Central memory CD8-positive, alpha-beta T cell (primary cell): Measurements from ENCODE around the gene OLFML2B.

ENCODE experiments used
- ATAC-seq: fragments of 150-1000 bp; cut with Tn5 transposase; replicated peaks from 2 replicates; pipeline ENCODE4 v1.10.0; 2022; ENCODE audit warnings: mild to moderate bottlenecking, moderate FRiP score, moderate number of reproducible peaks; ENCODE audit not compliant: poor library complexity, severe bottlenecking; ENCODE audit errors: extremely low read depth
- DNase-seq, 2 donors: peaks; one replicate each; pipeline ENCODE4 v3.0.0; 2021; ENCODE audit warnings: low spot score in 2 of 2
- H3K27ac Mint-ChIP-seq: one replicate; pipeline ENCODE4 v1.8.0; 2022; ENCODE audit warnings: low read depth, mild to moderate bottlenecking, moderate library complexity, mixed read lengths
- H3K27me3 Mint-ChIP-seq: one replicate; pipeline ENCODE4 v1.8.0; 2022; ENCODE audit warnings: mixed read lengths
- H3K36me3 Mint-ChIP-seq: one replicate; pipeline ENCODE4 v1.8.0; 2022; ENCODE audit warnings: mild to moderate bottlenecking, moderate library complexity, mixed read lengths; ENCODE audit not compliant: insufficient read depth
- H3K4me1 Mint-ChIP-seq: one replicate; pipeline ENCODE4 v1.8.0; 2022; ENCODE audit warnings: mixed read lengths
- H3K4me3 Mint-ChIP-seq: one replicate; pipeline ENCODE4 v1.8.0; 2022; ENCODE audit warnings: mild to moderate bottlenecking, moderate library complexity, mixed read lengths
- H3K9me3 Mint-ChIP-seq: one replicate; pipeline ENCODE4 v1.8.0; 2022; ENCODE audit warnings: mixed read lengths

The OLFML2B gene

GRCh38 chr1:161956930-161957329, 66.7 kb downstream of the OLFML2B start:
- Mint-ChIP-seq H3K27ac (no peak overlapping the region), H3K36me3 (peaks cover 12% of the 10 kb centered on the region), H3K9me3 (no peaks in the 10 kb centered on the region), H3K4me3 (no peak overlapping the region), H3K4me1 (peaks cover 48% of the 10 kb centered on the region), H3K27me3 (no peaks in the 10 kb centered on the region)
- ATAC-seq (no peak), DNase-seq (no peak)

GRCh38 chr1:161956097-161956496, 67.6 kb downstream of the OLFML2B start:
- DNase-seq: no peak
- H3K9me3 Mint-ChIP-seq: no peaks in the 10 kb centered on the region

GRCh38 chr1:161955606-161956005, 68.1 kb downstream of the OLFML2B start:
- ATAC-seq: no peak
- Mint-ChIP-seq H3K9me3 (no peaks in the 10 kb centered on the region), H3K4me3 (no peak overlapping the region), H3K4me1 (peaks cover 36% of the 10 kb centered on the region), H3K36me3 (peaks cover 12% of the 10 kb centered on the region), H3K27me3 (no peaks in the 10 kb centered on the region), H3K27ac (no peak overlapping the region)
- no peak for DNase-seq

More at GRCh38 chr1:161956097-161956496, 67.6 kb downstream of the OLFML2B start:
- Mint-ChIP-seq H3K4me1 (peaks cover 41% of the 10 kb centered on the region), H3K27me3 (no peaks in the 10 kb centered on the region), H3K36me3 (peaks cover 12% of the 10 kb centered on the region), H3K4me3 (no peak overlapping the region), H3K27ac (no peak overlapping the region)
- no peak for ATAC-seq

GRCh38 chr1:161954466-161954865, 69.2 kb downstream of the OLFML2B start:
- peaks cover 36% of the 10 kb centered on the region for H3K4me1 Mint-ChIP-seq
- ATAC-seq (no peak), DNase-seq (no peak)
- H3K27me3 Mint-ChIP-seq: no peaks in the 10 kb centered on the region
- no peak overlapping the region for H3K4me3 Mint-ChIP-seq
- no peak overlapping the region for H3K27ac Mint-ChIP-seq
- H3K36me3 Mint-ChIP-seq: peaks cover 12% of the 10 kb centered on the region
- H3K9me3 Mint-ChIP-seq: no peaks in the 10 kb centered on the region

- Mint-ChIP-seq H3K9me3 (no peaks in the 10 kb centered on the region), H3K36me3 (peaks cover 9% of the 10 kb centered on the region), H3K4me1 (peaks cover 35% of the 10 kb centered on the region), H3K27ac (no peak overlapping the region), H3K4me3 (no peak overlapping the region), H3K27me3 (no peaks in the 10 kb centered on the region)
- ATAC-seq (no peak), DNase-seq (no peak)
These were observed 69.6 kb downstream of the OLFML2B start for GRCh38 chr1:161954050-161954449.

GRCh38 chr1:161953256-161953920, 70.3 kb downstream of the OLFML2B start:
- H3K4me3 Mint-ChIP-seq: no peak overlapping the region
- no peak overlapping the region for H3K27ac Mint-ChIP-seq
- ATAC-seq (no peak), DNase-seq (no peak)
- H3K9me3 Mint-ChIP-seq: no peaks in the 10 kb centered on the region
- H3K27me3 Mint-ChIP-seq: no peaks in the 10 kb centered on the region
- peaks cover 4% of the 10 kb centered on the region for H3K36me3 Mint-ChIP-seq
- peaks cover 29% of the 10 kb centered on the region for H3K4me1 Mint-ChIP-seq

GRCh38 chr1:161952607-161953172, 71.0 kb downstream of the OLFML2B start:
- DNase-seq (no peak), ATAC-seq (no peak)
- no peaks in the 10 kb centered on the region for H3K9me3 Mint-ChIP-seq
- H3K4me3 Mint-ChIP-seq: no peak overlapping the region
- H3K4me1 Mint-ChIP-seq: peaks cover 26% of the 10 kb centered on the region
- H3K36me3 Mint-ChIP-seq: peaks cover 4% of the 10 kb centered on the region
- no peaks in the 10 kb centered on the region for H3K27me3 Mint-ChIP-seq
- no peak overlapping the region for H3K27ac Mint-ChIP-seq

- H3K9me3 Mint-ChIP-seq: no peaks in the 10 kb centered on the region
- no peak overlapping the region for H3K27ac Mint-ChIP-seq
- no peaks in the 10 kb centered on the region for H3K27me3 Mint-ChIP-seq
- no peak overlapping the region for H3K4me3 Mint-ChIP-seq
- H3K4me1 Mint-ChIP-seq: peaks cover 26% of the 10 kb centered on the region
- ATAC-seq (no peak), DNase-seq (no peak)
- peaks cover 4% of the 10 kb centered on the region for H3K36me3 Mint-ChIP-seq
These were observed 72.0 kb downstream of the OLFML2B start for GRCh38 chr1:161951646-161952045.

GRCh38 chr1:161950377-161950776, 73.3 kb downstream of the OLFML2B start:
- ATAC-seq: no peak
- no peak for DNase-seq
- peaks cover 2% of the 10 kb centered on the region for H3K36me3 Mint-ChIP-seq
- H3K9me3 Mint-ChIP-seq: no peaks in the 10 kb centered on the region
- H3K27ac Mint-ChIP-seq: no peak overlapping the region
- no peak overlapping the region for H3K4me3 Mint-ChIP-seq
- no peaks in the 10 kb centered on the region for H3K27me3 Mint-ChIP-seq
- peaks cover 26% of the 10 kb centered on the region for H3K4me1 Mint-ChIP-seq

- no peak overlapping the region for H3K4me3 Mint-ChIP-seq
- H3K9me3 Mint-ChIP-seq: no peaks in the 10 kb centered on the region
- H3K27ac Mint-ChIP-seq: no peak overlapping the region
- no peaks in the 10 kb centered on the region for H3K27me3 Mint-ChIP-seq
- peaks cover 6% of the 10 kb centered on the region for H3K36me3 Mint-ChIP-seq
- DNase-seq (no peak), ATAC-seq (no peak)
- H3K4me1 Mint-ChIP-seq: peaks cover 20% of the 10 kb centered on the region
These were observed 74.1 kb downstream of the OLFML2B start for GRCh38 chr1:161949548-161949947.

GRCh38 chr1:161948435-161948834, 75.2 kb downstream of the OLFML2B start:
- Mint-ChIP-seq H3K9me3 (no peaks in the 10 kb centered on the region), H3K4me1 (peaks cover 11% of the 10 kb centered on the region), H3K4me3 (no peak overlapping the region), H3K36me3 (peaks cover 5% of the 10 kb centered on the region), H3K27ac (no peak overlapping the region), H3K27me3 (no peaks in the 10 kb centered on the region)
- DNase-seq (no peak), ATAC-seq (no peak)

- no peaks in the 10 kb centered on the region for H3K9me3 Mint-ChIP-seq
- H3K36me3 Mint-ChIP-seq: peaks cover 5% of the 10 kb centered on the region
- H3K4me3 Mint-ChIP-seq: no peak overlapping the region
- ATAC-seq (no peak), DNase-seq (no peak)
- H3K27me3 Mint-ChIP-seq: no peaks in the 10 kb centered on the region
- H3K27ac Mint-ChIP-seq: no peak overlapping the region
- H3K4me1 Mint-ChIP-seq: no peaks in the 10 kb centered on the region
These were observed 77.3 kb downstream of the OLFML2B start for GRCh38 chr1:161946071-161946987.
